HepG2 (cell line): ENCODE results near the gene GPC6. TPM values are rescaled to one million over a fixed set of nuclear protein-coding genes. Genes with fewer than 3 reads are reported as not detected.

Experiments
- ATAC-seq: fragments of 200-7000 bp; cut with Tn5 transposase; 3 replicates; pipeline ENCODE4 v1.9.1; 2020; ENCODE audit warnings: mild to moderate bottlenecking, moderate library complexity
- BruUV-seq: library from RNA; stranded (reverse); fragments of 400-500 nt; replicated peaks from 2 replicates; lab custom pipeline; 2021; lab: Mats Ljungman, UMichigan
- CTCF ChIA-PET: fragments of 300-600 bp; formaldehyde crosslinking; extraction: SDS; loops from one replicate; lab custom pipeline; 2021; ENCODE audit warnings: low total read pairs, inconsistent platforms, low intra/inter-chr PET ratio; lab: Yijun Ruan, JAX
- POLR2A ChIA-PET: fragments of 350-600 bp; sonication (Branson Sonifier 250); formaldehyde crosslinking; loops from one replicate; lab custom pipeline; 2020; ENCODE audit warnings: antibody characterized with exemption, inconsistent platforms; lab: Yijun Ruan, JAX
- DNase-seq: peaks from one replicate; pipeline ENCODE4 v3.0.0-alpha.2; 2015; ENCODE audit warnings: low spot score
- FAIRE-seq: peaks from 3 replicates; lab custom pipeline; 2011; peaks lifted over from hg19 to GRCh38; lab: Jason Lieb, UNC
- H2AFZ ChIP-seq: one replicate; pipeline ENCODE4 v1.6.1; 2011; ENCODE audit warnings: low read length, inconsistent platforms
- H3K27ac ChIP-seq: fragments of 300-600 bp; 3 replicates; pipeline ENCODE4 v1.8.0; 2011; ENCODE audit warnings: mixed run types, mild to moderate bottlenecking, mixed read lengths, low read length, inconsistent platforms; ENCODE audit not compliant: insufficient read depth; ENCODE audit errors: extremely low read length
- H3K27me3 ChIP-seq, 2 experiments: fragments of 200-600 bp in 1 of 2; 2 replicates in 1 of 2; 3 replicates in 1 of 2; pipeline versions ENCODE4 v1.6.0 to v1.8.0; 2011; ENCODE audit warnings: low read length in 2 of 2, mild to moderate bottlenecking in 2 of 2, moderate library complexity in 2 of 2, inconsistent platforms in 1 of 2; ENCODE audit not compliant: insufficient read depth in 2 of 2, control insufficient read depth in 1 of 2
- H3K36me3 ChIP-seq, 2 experiments: fragments of 200-600 bp in 1 of 2; replicated peaks in 1 of 2; 2 replicates in 1 of 2; 3 replicates in 1 of 2; pipeline versions ENCODE4 v1.5.1 to v1.8.0; 2011; ENCODE audit warnings: low read length in 2 of 2, inconsistent platforms in 1 of 2; ENCODE audit not compliant: insufficient read depth in 2 of 2, control insufficient read depth in 1 of 2
- H3K4me1 ChIP-seq: 2 replicates; pipeline ENCODE4 v1.5.1; 2012; ENCODE audit warnings: low read length, inconsistent platforms; ENCODE audit not compliant: insufficient read depth
- H3K4me2 ChIP-seq: 2 replicates; pipeline ENCODE4 v1.6.0; 2011; ENCODE audit warnings: low read depth, low read length, inconsistent platforms
- H3K4me3 ChIP-seq, 3 experiments: fragments of 200-600 bp in 1 of 3; sonication (generic), shearing (Covaris generic) in 1 of 3; replicated peaks in 1 of 3; 2 replicates each; pipeline ENCODE4 v1.5.1; 2011 to 2016; ENCODE audit warnings: low read length in 3 of 3, inconsistent platforms in 2 of 3, low read depth in 2 of 3, mild to moderate bottlenecking in 2 of 3, control low read depth in 1 of 3, mixed read lengths in 1 of 3; ENCODE audit not compliant: insufficient read depth in 1 of 3
- H3K79me2 ChIP-seq: one replicate; pipeline ENCODE4 v1.6.1; 2011; ENCODE audit warnings: low read length, inconsistent platforms; ENCODE audit not compliant: insufficient read depth
- H3K9ac ChIP-seq: 2 replicates; pipeline ENCODE4 v1.6.0; 2011; ENCODE audit warnings: mild to moderate bottlenecking, low read depth, low read length, inconsistent platforms; ENCODE audit not compliant: insufficient read depth
- H3K9me3 ChIP-seq: 2 replicates; pipeline ENCODE4 v1.5.1; 2012; ENCODE audit warnings: mild to moderate bottlenecking, low read length
- H4K20me1 ChIP-seq: 2 replicates; pipeline ENCODE4 v1.6.0; 2011; ENCODE audit warnings: inconsistent platforms, mild to moderate bottlenecking, low read length, moderate library complexity; ENCODE audit not compliant: insufficient read depth
- ATAD3A ChIP-seq: sonication (generic); formaldehyde crosslinking; IDR thresholded peaks from 2 replicates; pipeline ENCODE4 v1.4.0; 2020; ENCODE audit warnings: missing genetic modification reagents
- DMAP1 ChIP-seq: IDR thresholded peaks from 2 replicates; pipeline ENCODE4 v1.6.1; 2016
- FOXO4 ChIP-seq: sonication (generic); formaldehyde crosslinking; conservative IDR thresholded peaks from 2 replicates; pipeline ENCODE4 v1.8.1; 2023; ENCODE audit warnings: missing genetic modification reagents
- FOXP4 ChIP-seq: sonication (generic); formaldehyde crosslinking; IDR thresholded peaks from 2 replicates; pipeline ENCODE4 v1.4.0; 2020; ENCODE audit warnings: missing genetic modification reagents
- GATAD2A ChIP-seq: IDR thresholded peaks from 2 replicates; pipeline ENCODE4 v1.6.1; 2016
- GFI1 ChIP-seq: sonication (generic); formaldehyde crosslinking; IDR thresholded peaks from 2 replicates; pipeline ENCODE4 v1.5.0; 2020; ENCODE audit warnings: missing genetic modification reagents, mild to moderate bottlenecking, borderline replicate concordance
- HIVEP1 ChIP-seq: sonication (generic); formaldehyde crosslinking; IDR thresholded peaks from 2 replicates; pipeline ENCODE4 v1.4.0; 2020; ENCODE audit warnings: mild to moderate bottlenecking, missing genetic modification reagents
- KAT2B ChIP-seq: fragments of 150-350 bp; IDR thresholded peaks from 2 replicates; pipeline ENCODE4 v1.6.1; 2014; ENCODE audit warnings: low read depth, low read length, borderline replicate concordance
- MXD1 ChIP-seq: sonication (generic); formaldehyde crosslinking; IDR thresholded peaks from 2 replicates; pipeline ENCODE4 v1.4.0; 2020; ENCODE audit warnings: mild to moderate bottlenecking, missing genetic modification reagents
- PRDM15 ChIP-seq: sonication (generic); formaldehyde crosslinking; IDR thresholded peaks from 2 replicates; pipeline ENCODE4 v1.4.0; 2020; ENCODE audit warnings: missing genetic modification reagents
- RFX1 ChIP-seq: fragments of 450-650 bp; IDR thresholded peaks from 2 replicates; pipeline ENCODE4 v1.6.1; 2017
- RXRA ChIP-seq: sonication (generic); formaldehyde crosslinking; IDR thresholded peaks from 2 replicates; pipeline ENCODE4 v1.5.1; 2020; ENCODE audit warnings: missing genetic modification reagents
- TOPORS ChIP-seq: sonication (generic); formaldehyde crosslinking; IDR thresholded peaks from 2 replicates; pipeline ENCODE4 v1.8.0; 2023; ENCODE audit warnings: mild to moderate bottlenecking, missing genetic modification reagents
- TSC22D2 ChIP-seq: sonication (generic); formaldehyde crosslinking; IDR thresholded peaks from 2 replicates; pipeline ENCODE4 v1.5.1; 2020; ENCODE audit warnings: missing genetic modification reagents, mild to moderate bottlenecking, borderline replicate concordance
- WIZ ChIP-seq: sonication (generic); formaldehyde crosslinking; IDR thresholded peaks from 2 replicates; pipeline ENCODE4 v1.5.1; 2020; ENCODE audit warnings: mild to moderate bottlenecking, missing genetic modification reagents
- ZMYM4 ChIP-seq: sonication (generic); formaldehyde crosslinking; IDR thresholded peaks from 2 replicates; pipeline ENCODE4 v1.8.1; 2023; ENCODE audit warnings: mild to moderate bottlenecking, missing genetic modification reagents
- ZNF468 ChIP-seq: sonication (generic); formaldehyde crosslinking; IDR thresholded peaks from 2 replicates; pipeline ENCODE4 v1.8.0; 2022; ENCODE audit warnings: mild to moderate bottlenecking, moderate library complexity, missing genetic modification reagents
- ZNF644 ChIP-seq: IDR thresholded peaks from 2 replicates; pipeline ENCODE4 v1.6.1; 2016; ENCODE audit warnings: low read depth
- ZNF720 ChIP-seq: sonication (generic); formaldehyde crosslinking; IDR thresholded peaks from 2 replicates; pipeline ENCODE4 v1.4.0; 2020; ENCODE audit warnings: missing genetic modification reagents
- ZNF772 ChIP-seq: sonication (generic); formaldehyde crosslinking; IDR thresholded peaks from 2 replicates; pipeline ENCODE4 v1.5.0; 2020; ENCODE audit warnings: mild to moderate bottlenecking, missing genetic modification reagents
- WGBS: methylation state at CpG from one replicate; pipeline ENCODE4 v1.1.6; 2017; ENCODE audit warnings: low lambda C conversion rate; 5-methylcytosine and 5-hydroxymethylcytosine counted together
- in situ Hi-C: cut with HindIII; loops from 2 replicates; pipeline ENCODE4 v1.10.0; 2017; ENCODE audit warnings: low pct_unique_long_range_greater_than_20kb; ENCODE audit not compliant: extremely low pct_ligation_motif_present
- intact Hi-C: fragments of 100-400 bp; cut with micrococcal nuclease; formaldehyde crosslinking; loops from one replicate; pipeline ENCODE4 v1.10.0; 2022; ENCODE audit not compliant: unreplicated experiment
- polyA plus RNA-seq, 8 experiments: library from polyadenylated mRNA; depleted of rRNA in 3 of 8; stranded (reverse) in 7 of 8; unstranded in 1 of 8; fragments of >200 nt; fragmentation: Illumina TruSeq in 4 of 8; extraction: Trizol in 4 of 8; gene quantifications; 2 replicates each; pipeline versions ENCODE4 v1.2.1 to v1.2.3, GENCODE V29; 2011 to 2016; ENCODE audit warnings: low read depth in 4 of 8, missing spikeins in 1 of 8, mixed read lengths in 1 of 8; ENCODE audit not compliant: insufficient read depth in 1 of 8
- total RNA-seq, 5 experiments: library from RNA; depleted of rRNA; stranded (reverse); fragments of >200 nt; fragmentation: Illumina TruSeq; extraction: Trizol; gene quantifications; 2 replicates each; pipeline ENCODE4 v1.2.3, GENCODE V29; 2016; ENCODE audit warnings: low read depth in 1 of 5

The GPC6 gene
- total and polyA plus RNA-seq, 2 of the 13 experiments (the other 11 are each of a cell fraction or from before 2014, with no cell fraction given), result 24.5 to 33.9 TPM

GRCh38 chr13:93674337-93674755, 447.7 kb downstream of the GPC6 start (continued):
- TF ChIP-seq ZNF468 (CRISPR knock-in tag) (no peak), FOXP4 (CRISPR knock-in tag) (no peak), PRDM15 (CRISPR knock-in tag) (no peak), ATAD3A (CRISPR knock-in tag) (no peak), ZNF644 (CRISPR knock-in tag) (no peak), TOPORS (CRISPR knock-in tag) (no peak)

GRCh38 chr13:93680329-93680728, 453.7 kb downstream of the GPC6 start:
- Histone ChIP-seq H3K36me3 (no peaks in the 10 kb centered on the region), H2AFZ (no peak overlapping the region), H3K27ac (no peak overlapping the region), H3K4me2 (no peak overlapping the region), H3K9ac (no peak overlapping the region), H3K4me1 (no peaks in the 10 kb centered on the region), H4K20me1 (no peaks in the 10 kb centered on the region), H3K79me2 (no peaks in the 10 kb centered on the region), H3K9me3 (no peaks in the 10 kb centered on the region), H3K27me3 (no peaks in the 10 kb centered on the region; a peak in 1 of 5 replicates), H3K4me3 (no peak overlapping the region)
- ATAC-seq (no peak), FAIRE-seq (no peak), DNase-seq (no peak)
- WGBS, result 100% methylated on average over 2 of the region's 2 CpGs
- in situ Hi-C loops (no loop called here), intact Hi-C loops (no loop called here)
- ChIA-PET POLR2A (no interaction called here), CTCF (no interaction called here)
- BruUV-seq, result no TSS peak
- TF ChIP-seq ZMYM4 (CRISPR knock-in tag) (no peak), ZNF772 (CRISPR knock-in tag) (no peak), HIVEP1 (CRISPR knock-in tag) (no peak), MXD1 (no peak), DMAP1 (CRISPR knock-in tag) (no peak), TSC22D2 (CRISPR knock-in tag) (no peak), KAT2B (no peak), GFI1 (no peak), GATAD2A (CRISPR knock-in tag) (no peak), WIZ (CRISPR knock-in tag) (no peak), RFX1 (no peak), ZNF720 (CRISPR knock-in tag) (no peak), FOXO4 (no peak), RXRA (CRISPR knock-in tag) (no peak)
